Measurements from ENCODE around the gene RALGPS1.

RALGPS1 gene

DNA sequence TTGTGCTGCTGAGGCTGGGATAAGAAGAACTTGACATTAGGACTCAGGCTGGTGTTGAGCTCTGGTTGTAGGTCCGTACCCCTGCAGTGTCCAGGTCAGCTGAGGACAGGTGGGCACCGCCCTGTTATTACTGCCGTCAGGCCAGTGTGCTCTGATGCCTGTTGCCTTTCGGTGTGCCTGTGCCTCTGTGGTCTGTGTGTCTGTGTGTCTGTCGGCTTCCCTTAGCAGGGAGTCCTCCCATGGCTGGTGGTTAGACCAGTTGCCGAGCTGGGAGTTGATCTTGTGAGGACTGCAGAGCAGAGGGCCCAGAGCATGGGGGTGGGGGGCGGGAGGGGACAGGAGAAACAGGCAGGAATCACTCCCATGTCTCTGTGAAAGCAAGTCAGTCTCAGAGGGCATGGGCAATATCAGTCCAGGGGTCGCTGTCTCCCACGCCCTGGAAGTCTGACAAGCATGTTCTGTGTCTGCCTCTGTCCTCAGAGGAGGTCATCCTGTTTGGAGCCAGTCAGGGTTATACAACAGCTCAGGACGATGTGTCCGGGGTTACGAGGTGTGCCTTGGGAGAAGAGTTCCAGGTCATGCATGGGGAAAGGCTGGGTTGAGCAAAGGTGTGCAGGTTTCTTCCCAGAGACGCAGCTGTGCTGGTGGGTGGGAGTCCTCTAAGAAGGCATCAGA, 282.7 kb downstream of the RALGPS1 start:
- in situ Hi-C loops (cut with HindIII; ENCODE audit: low sequenced_read_pairs), result no loop called here

DNA sequence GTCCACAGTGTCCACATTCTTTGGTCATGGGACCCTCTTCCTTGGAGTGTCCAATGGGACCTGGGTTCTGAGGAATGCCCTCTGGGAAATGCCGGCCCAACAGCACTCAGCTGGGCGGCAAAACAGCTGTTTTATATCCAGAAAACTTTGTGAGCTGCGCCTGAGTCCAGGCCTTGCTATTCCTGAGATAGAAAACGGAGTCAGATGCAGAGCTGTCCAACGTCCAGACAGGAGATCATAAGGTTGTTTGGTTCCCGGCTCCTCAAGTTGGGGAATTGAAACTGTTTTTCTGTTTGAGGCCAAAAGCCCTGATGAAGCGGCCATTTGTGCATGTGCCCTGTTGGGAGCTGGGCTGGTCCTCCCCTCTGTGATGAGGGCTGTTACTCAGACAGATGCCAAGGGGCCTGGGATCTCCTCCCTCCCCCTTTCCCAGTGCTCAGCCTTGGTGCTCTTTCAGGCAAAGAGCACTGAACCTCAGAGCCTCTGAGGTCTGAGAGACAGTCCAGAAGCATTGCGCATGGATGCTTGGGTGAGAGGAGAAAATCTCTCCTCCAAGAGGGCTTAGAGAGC, 283.4 kb downstream of the RALGPS1 start:
- in situ Hi-C loops (cut with HindIII; ENCODE audit: low sequenced_read_pairs), result no loop called here

DNA sequence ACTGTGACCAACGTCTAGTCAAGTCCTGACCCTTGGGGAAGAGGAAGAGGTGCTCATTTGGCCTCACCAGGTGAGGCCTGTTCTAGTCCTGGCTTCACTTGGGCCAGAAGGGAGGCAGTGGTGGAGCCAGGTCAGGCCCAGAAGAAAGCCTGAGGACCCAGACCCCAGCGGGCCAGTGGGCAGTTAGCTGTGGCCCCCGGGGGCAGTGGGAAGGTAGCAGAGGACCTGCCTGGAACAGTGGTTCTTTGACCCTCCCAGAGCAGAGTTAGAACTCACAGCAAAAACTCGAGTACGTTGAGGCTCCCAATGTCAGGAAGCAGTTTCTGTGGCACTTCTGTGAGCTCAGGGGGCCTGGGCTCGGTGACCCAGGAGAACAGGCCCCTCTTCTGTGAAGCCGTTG, 284.0 kb downstream of the RALGPS1 start:
- in situ Hi-C loops (cut with HindIII; ENCODE audit: low sequenced_read_pairs), result no loop called here

DNA sequence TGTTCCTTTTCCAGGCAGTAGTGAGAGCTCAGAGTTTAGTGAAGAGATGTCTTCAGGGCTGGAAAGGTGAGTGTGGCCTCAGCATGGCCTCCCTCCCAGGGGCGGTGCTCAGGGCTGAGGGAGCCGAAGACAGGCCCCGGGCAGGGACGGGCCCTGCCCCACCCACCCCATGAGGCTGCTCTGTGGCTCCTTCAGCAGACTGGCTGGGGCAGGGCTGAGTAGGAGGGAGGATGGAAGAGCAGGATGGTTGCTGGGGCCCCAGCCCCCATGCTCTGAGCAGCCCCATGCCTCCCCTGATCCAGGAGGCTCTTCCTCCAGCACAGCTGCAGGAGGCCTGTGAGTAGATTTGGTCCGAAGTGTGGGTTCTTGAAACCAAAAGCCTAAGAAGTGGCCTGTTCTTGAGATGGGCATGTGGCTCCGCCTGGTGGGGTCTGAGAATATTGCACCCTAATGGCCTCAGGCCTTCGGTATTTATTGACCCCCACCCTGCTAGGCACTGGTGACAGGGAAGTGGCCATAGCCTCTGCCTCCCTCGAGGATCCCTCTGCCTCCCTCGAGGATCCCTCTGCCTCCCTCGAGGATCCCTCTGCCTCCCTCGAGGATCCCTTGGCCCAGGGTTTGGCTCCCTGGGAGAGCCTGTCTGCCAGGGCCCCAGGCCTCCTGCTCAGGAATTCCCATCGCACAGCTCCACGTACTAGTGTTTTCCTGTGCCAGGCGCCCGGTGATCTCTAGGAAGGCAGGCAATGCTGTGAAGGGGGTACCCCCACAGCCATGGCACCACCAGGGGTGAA, 284.6 kb downstream of the RALGPS1 start:
- in situ Hi-C loops (cut with HindIII; ENCODE audit: low sequenced_read_pairs), result no loop called here

DNA sequence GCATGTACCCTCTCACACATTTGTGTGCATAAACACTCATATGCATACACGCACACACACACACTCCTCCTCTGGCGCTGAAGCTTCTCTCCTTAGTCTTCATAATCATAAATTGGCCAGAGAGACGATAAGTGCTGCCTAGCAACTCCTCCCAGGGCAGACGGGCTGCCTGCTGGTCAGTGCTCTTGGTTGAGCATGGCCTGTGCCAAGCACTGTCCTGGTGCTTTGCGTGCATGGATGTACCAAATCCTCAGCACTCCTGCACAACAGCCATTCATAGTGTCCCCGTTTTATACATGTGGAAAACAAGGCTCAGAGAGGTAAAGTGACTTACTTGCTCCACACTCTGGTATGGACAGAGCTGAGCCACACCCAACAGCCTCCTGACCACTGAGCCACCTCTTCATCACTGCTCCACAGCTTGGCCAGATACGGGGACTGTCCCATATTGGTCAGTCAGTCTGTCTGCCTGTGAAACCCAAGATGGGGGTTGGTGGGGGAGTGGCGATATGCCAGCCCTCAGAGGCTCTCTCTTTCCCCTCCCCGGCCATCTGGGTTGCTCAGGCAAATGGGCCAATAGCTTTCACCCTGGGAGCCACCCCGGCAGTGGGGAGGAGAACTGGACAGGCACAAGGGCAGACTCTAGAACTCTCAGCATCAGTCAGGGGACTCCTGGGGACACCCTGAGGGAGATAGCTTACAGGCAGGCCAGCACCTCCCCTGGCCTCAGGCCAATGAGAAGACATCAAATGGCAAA, 285.7 kb downstream of the RALGPS1 start:
- in situ Hi-C loops (cut with HindIII; ENCODE audit: low sequenced_read_pairs), result loop anchor here (5.0 to 10.0 kb wide), 2 partner anchors 235 to 278 kb away; no protein-coding TSS in a partner anchor

DNA sequence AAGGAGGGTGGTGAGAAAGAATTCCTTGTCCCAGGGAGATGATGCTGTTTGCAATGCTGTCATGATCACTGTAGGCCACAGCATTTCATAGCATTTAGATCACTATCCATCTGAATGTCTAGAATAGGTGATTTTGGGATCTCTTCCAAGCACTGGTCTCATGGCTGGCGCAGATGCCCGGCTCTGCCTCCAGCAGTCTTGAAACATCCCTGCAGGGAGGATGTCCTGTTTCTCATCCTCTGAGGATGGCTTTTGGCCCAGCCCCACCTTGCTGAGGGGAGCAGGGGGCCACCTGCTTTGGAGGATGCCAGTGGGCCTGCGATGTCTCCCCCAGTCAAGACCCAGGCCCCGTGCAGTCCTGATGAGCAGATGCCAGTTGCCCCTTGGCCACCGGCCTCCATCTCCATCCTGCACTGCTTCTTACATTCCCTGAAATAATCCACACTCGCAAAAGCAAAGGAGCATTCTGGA, 286.5 kb downstream of the RALGPS1 start:
- in situ Hi-C loops (cut with HindIII; ENCODE audit: low sequenced_read_pairs), result loop anchor here (5.0 to 10.0 kb wide), 2 partner anchors 236 to 279 kb away; no protein-coding TSS in a partner anchor

DNA sequence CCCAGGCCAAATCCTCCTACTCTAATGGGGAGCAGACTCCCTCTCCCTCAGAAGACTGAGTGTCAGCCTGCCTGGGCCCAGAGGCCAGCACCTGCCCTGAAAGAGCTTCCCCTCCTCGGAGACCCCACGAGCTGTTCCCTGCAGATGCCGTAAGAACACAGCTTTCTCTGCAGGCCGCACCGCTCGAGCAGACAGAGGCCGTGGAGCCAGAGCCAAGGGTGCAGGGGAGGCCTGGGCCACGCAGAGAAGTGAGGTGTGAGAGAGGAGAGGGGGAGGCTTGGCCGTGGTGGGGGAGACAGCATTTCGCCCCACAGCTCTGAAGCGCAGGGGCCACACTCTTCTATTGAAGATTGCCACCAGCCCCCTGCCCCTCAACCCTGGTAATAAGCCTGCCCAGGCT, 287.1 kb downstream of the RALGPS1 start:
- in situ Hi-C loops (cut with HindIII; ENCODE audit: low sequenced_read_pairs), result loop anchor here (5.0 to 10.0 kb wide), 2 partner anchors 237 to 279 kb away; no protein-coding TSS in a partner anchor

DNA sequence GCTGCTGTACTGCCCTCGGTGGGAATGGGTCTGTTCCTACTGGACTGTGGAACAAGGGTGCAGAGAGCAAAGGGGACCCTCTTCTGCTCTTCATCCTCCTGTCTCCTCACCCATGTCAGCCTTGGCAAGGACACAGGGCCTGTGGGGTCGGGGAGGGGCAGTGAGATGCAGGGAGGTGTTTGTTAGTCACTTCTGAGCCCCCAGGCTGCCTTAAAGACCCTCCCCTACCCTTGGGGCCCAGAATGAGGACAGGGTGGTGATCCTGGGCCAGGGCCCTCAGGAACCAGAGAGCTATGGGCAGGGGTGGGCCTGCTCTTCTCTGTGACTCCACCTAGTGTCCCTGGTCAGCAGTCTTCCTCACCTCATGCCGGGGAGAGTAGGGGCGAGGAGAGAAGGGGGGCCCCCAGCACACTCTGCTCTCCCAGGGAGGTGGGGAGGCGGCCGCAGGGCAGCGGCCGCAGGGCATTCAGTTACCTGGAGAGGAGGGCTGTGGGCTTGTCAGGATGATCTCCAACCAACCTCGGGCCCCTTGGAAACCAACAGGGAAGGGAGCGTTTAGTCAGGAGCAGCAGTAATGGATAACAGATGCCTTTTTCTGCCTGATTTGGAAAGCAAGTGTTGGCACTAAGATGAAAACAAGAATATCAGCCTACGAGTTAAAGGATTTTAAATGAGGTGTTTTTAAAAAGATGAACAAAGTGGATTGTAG, 288.0 kb downstream of the RALGPS1 start:
- in situ Hi-C loops (cut with HindIII; ENCODE audit: low sequenced_read_pairs), result loop anchor here (5.0 to 10.0 kb wide), 2 partner anchors 238 to 280 kb away; no protein-coding TSS in a partner anchor

DNA sequence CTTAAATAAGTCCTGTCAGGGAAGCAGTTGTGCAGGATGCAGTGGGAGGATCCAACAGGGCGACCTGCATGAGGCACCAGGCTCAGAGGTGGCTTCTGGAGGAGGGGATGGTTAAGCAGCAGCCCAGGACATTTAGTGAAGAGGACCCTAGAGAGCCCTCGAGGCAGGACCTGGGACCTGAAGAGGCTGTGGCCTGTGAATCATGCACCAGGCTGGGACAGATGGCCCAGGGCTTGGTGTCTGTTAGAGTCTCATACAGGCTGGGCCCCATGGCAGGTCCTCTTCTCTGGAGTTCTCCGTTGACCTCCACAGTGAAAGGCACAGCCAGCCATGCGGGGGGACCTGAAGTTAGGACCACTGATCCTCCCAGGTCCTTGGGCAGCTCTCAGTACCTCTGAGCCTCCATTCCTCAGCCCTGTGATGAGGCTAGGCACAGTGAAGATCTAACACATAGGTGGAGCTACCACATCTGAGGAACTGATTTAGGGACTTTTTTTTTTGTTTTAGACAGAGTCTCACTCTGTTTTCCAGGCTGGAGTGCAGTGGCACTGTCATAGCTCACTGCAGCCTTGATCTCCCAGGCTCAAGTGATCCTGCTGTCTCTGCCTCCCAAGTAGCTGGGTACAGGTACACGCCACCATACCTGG, 289.2 kb downstream of the RALGPS1 start:
- in situ Hi-C loops (cut with HindIII; ENCODE audit: low sequenced_read_pairs), result loop anchor here (5.0 to 10.0 kb wide), 2 partner anchors 239 to 282 kb away; no protein-coding TSS in a partner anchor

DNA sequence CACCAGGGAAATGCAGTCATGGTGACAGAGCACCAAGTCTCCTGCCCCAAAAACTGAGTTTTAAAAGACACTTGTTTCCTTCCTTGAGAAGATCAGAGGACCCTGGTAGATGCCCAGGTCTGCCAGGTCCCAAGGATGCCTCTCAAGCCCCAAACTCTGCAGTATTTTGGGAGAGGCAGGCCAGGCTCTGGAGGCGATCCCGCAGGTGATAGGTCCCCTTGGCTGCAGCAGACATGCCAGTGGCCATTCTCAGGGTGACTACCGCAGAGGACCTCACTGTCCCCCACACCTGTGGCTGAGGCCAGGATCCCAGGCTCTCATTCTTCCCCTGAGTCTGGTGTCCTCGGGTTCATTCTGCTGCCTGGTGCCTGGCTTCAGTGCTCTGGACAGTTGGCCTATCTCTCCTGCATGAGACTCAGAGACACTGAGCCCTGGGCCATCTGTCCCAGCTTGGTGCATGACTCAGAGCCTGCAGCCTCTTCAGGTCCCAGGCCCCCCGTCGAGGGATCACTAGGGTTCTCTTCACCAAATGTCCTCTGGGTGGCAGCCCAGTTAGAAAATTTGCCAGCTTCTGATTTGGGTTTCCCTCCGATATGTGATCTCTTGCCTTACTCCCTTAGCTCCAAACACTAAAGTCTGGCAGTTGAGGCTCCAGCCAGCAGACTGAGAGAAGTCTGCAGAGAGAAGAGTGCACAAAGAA, 290.3 kb downstream of the RALGPS1 start:
- in situ Hi-C loops (cut with HindIII; ENCODE audit: low sequenced_read_pairs), result loop anchor here (5.0 to 10.0 kb wide), 2 partner anchors 240 to 283 kb away; no protein-coding TSS in a partner anchor

DNA sequence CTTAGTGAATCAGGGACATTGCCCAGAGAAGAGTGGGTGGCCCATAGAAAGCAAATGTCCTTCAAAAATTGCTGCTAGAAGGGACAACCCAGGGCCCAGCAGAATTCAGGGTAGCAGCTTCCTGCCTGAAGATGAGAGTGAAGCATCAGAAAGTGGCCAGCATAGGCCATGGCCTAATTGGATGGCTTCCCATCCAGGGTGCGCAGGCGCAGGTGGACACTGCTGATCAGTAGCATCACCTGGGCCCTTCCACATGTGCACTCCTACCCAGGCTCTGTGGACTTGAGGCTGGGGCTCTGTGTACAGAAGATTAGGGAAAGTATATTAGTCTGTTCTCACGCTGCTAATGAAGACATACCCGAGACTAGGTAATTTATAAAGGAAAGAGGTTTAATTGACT, 291.4 kb downstream of the RALGPS1 start:
- in situ Hi-C loops (cut with HindIII; ENCODE audit: low sequenced_read_pairs), result loop anchor here (10.0 kb wide), 1 partner anchor 241 kb away; no protein-coding TSS in a partner anchor

DNA sequence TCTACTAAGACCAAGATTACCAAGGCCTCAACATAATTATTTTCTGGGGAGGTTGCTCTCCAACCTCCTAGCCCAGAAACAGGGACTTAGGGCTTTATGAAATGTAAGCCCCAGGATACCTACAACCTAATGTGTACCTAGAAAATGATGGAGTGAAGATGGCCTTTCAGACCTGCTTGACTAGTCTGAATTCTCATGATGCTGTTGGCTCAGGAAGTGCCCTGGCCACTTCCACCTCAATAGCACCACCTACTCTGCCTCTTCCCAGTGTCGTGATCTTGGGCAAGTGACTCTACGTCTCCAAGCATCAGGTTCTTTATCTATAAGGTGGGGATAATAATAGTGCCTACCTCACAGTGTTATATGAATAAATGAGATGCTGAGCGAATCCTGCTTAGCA, 292.1 kb downstream of the RALGPS1 start:
- in situ Hi-C loops (cut with HindIII; ENCODE audit: low sequenced_read_pairs), result loop anchor here (10.0 kb wide), 1 partner anchor 242 kb away; no protein-coding TSS in a partner anchor

DNA sequence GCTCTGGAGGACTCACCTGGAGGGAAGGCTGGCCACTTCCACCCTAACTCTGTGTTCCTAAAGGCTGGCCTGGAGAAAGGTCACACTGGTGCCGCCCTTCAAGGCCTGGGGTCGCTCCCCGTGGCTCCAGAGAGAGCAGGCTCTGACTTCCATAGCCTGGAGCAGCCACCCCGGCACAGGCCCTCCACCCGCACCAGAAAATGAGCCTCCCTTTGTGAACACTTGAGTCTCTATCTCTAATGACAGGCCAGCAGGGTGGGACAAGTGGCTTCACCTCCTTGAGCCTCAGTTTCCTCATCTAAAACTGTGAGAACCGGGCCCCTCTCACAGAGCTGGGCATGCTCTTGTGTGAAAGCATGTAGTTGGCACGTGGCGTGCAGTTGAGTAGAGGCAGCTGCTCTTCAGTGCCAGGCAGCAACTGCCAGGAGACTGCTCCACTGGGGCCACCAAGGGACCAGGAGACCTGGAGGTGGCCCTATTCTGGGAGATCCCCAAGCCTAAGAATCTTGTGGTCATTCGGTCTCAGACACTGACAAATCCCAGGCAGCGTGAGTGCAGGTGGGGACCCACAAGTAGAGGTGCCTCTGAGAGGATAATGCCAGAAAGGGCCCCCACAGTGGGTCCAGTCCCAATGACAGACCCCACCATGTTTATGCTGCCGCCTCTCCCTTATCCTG, 293.3 kb downstream of the RALGPS1 start:
- in situ Hi-C loops (cut with HindIII; ENCODE audit: low sequenced_read_pairs), result loop anchor here (10.0 kb wide), 1 partner anchor 243 kb away; no protein-coding TSS in a partner anchor

DNA sequence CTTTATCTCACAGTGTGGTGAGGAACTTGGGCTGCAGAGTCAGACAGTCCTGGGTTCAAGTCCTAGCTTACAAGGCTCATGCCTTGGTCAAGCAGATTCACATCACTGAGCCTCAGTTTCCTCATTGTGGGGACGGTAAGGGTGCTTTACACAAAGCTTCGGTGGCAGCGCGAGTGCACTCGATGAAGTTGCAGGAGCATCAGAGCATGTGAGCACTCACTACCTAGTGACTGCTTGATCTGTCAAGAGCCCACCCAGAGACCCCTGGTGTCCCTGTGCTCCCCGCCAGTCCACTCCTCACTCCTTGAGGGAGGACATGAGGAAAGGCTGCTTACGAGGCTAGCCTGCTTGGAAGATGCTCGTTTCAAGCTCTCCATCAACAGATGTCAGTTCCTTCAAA, 293.8 kb downstream of the RALGPS1 start:
- in situ Hi-C loops (cut with HindIII; ENCODE audit: low sequenced_read_pairs), result loop anchor here (10.0 kb wide), 1 partner anchor 244 kb away; no protein-coding TSS in a partner anchor

DNA sequence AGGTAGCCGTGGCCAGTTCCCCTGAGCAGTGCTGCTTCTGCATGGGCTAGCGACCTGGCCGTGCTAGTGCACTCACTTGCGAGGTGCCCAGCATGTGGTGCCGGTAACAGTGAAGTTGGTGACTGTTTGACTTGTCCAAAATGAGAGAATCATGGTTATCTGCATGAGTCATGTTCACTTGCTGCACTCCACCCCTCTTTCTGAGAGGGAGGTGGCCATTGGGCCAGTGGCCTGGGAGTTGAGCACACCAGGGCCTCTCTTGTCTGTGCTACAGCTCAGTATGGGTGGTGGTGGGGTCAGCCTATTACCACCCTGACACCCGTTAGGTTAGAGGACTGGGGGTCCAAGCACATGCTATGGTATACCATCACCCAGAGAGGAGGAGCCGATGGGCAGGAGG, 294.6 kb downstream of the RALGPS1 start:
- in situ Hi-C loops (cut with HindIII; ENCODE audit: low sequenced_read_pairs), result loop anchor here (10.0 kb wide), 1 partner anchor 244 kb away; no protein-coding TSS in a partner anchor

DNA sequence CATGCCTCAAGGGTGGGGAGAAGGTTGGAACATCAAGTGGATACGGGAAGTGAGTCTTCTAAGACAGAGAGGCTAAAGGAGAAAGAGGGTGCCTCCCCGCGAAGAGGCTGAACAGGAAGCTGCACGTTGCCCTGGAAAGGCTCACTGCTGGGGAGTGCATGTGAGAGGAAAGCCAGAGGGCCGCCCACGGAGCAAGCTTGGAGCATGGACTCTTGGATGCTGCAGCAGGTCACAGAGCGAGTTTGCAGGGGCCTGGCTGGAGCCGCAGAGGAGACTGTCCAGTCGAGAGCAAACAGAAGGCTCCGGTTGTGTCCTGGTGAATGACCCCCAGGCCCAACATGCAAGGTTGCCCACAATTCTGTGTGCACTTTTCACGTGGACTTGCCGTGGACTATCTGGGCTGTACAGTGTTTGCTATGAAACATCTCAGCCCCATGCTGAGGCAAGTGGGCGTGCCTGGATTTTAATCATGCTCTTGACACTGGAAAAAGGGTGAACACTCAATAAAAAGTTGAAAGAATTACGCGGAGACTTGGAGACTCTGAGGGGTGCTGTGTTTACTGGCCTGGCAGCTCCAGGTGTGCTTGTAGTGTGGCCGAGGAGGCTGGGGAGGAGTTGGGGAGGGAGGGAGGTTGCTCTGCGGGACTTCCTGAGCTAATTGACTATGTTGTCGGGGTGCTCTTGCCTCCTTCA, 295.5 kb downstream of the RALGPS1 start:
- in situ Hi-C loops (cut with HindIII; ENCODE audit: low sequenced_read_pairs), result loop anchor here (10.0 kb wide), 1 partner anchor 245 kb away; no protein-coding TSS in a partner anchor
